HG03571 (cell line): ENCODE results near the gene GKN2.
"Not testable (repeated sequence)": the region's sequence is repeated elsewhere in the genome, so short reads cannot be mapped to it uniquely, and the experiment has no call there.

Experiments used
- ATAC-seq: cut with Tn5 transposase; IDR thresholded peaks from one replicate; pipeline ENCODE4 v1.9.1; 2021; ENCODE audit not compliant: unreplicated experiment

GKN2 gene

GRCh38 chr2:68964282-68964681 is 11.6 kb upstream of the GKN2 start:
- no peak for ATAC-seq

GRCh38 chr2:68961380-68961779 is 8.7 kb upstream of the GKN2 start:
- ATAC-seq = no peak

- no peak for ATAC-seq
Observed at GRCh38 chr2:68959001-68959400, 6.3 kb upstream of the GKN2 start.

- not testable (repeated sequence) for ATAC-seq
Observed at GRCh38 chr2:68955432-68955831, 2.7 kb upstream of the GKN2 start.

GRCh38 chr2:68951899-68952298 is 794 bp downstream of the GKN2 start:
- no peak for ATAC-seq

- ATAC-seq = no peak
Observed at GRCh38 chr2:68948710-68949109, 4.0 kb downstream of the GKN2 start.

GRCh38 chr2:68946117-68946516 is 6.6 kb downstream of the GKN2 start:
- ATAC-seq = no peak

GRCh38 chr2:68943581-68944568 is 8.8 kb downstream of the GKN2 start:
- ATAC-seq = no peak

- no peak for ATAC-seq
Observed at GRCh38 chr2:68942827-68943226, 9.9 kb downstream of the GKN2 start.

- ATAC-seq = no peak
Observed at GRCh38 chr2:68940369-68940768, 12.3 kb downstream of the GKN2 start.

- ATAC-seq = no peak
Observed at GRCh38 chr2:68939962-68940361, 12.7 kb downstream of the GKN2 start.

GRCh38 chr2:68938938-68939337 is 13.8 kb downstream of the GKN2 start:
- no peak for ATAC-seq

GRCh38 chr2:68937346-68938055 is 15.2 kb downstream of the GKN2 start:
- no peak for ATAC-seq

GRCh38 chr2:68936889-68937288 is 15.8 kb downstream of the GKN2 start:
- ATAC-seq = no peak

- no peak for ATAC-seq
Observed at GRCh38 chr2:68936427-68936826, 16.3 kb downstream of the GKN2 start.

- ATAC-seq = no peak
Observed at GRCh38 chr2:68935471-68935870, 17.2 kb downstream of the GKN2 start.

GRCh38 chr2:68934021-68934420 is 18.7 kb downstream of the GKN2 start:
- ATAC-seq = no peak

- ATAC-seq = no peak
Observed at GRCh38 chr2:68932402-68932801, 20.3 kb downstream of the GKN2 start.

- ATAC-seq = no peak
Observed at GRCh38 chr2:68931799-68932198, 20.9 kb downstream of the GKN2 start.

GRCh38 chr2:68931149-68931711 is 21.5 kb downstream of the GKN2 start:
- no peak for ATAC-seq

GRCh38 chr2:68926796-68927195 is 25.9 kb downstream of the GKN2 start:
- ATAC-seq = no peak
